Large intestine (tissue), 3 donors: ENCODE data around the gene CHST11. TPM values are rescaled to one million over a fixed set of nuclear protein-coding genes. Genes with fewer than 3 reads are reported as not detected.

ENCODE experiments used
- DNase-seq, 2 donors: peaks; one replicate each; pipeline versions ENCODE4 v3.0.0 to v3.0.0-alpha.2; 2013
- H3K27ac ChIP-seq: one replicate; pipeline ENCODE4 v1.5.1; 2013; ENCODE audit warnings: low read length
- H3K27me3 ChIP-seq: 2 replicates; pipeline ENCODE4 v1.6.1; 2013; ENCODE audit warnings: low read length; ENCODE audit not compliant: control insufficient read depth, insufficient read depth
- H3K36me3 ChIP-seq: 2 replicates; pipeline ENCODE4 v1.6.1; 2013; ENCODE audit warnings: low read length; ENCODE audit not compliant: control insufficient read depth, insufficient read depth
- H3K4me1 ChIP-seq: one replicate; pipeline ENCODE4 v1.6.1; 2013; ENCODE audit warnings: low read length; ENCODE audit not compliant: control insufficient read depth, insufficient read depth
- H3K4me3 ChIP-seq: one replicate; pipeline ENCODE4 v1.5.1; 2013; ENCODE audit warnings: low read length
- H3K9me3 ChIP-seq: one replicate; pipeline ENCODE4 v1.6.1; 2013; ENCODE audit warnings: mild to moderate bottlenecking, low read depth, low read length, moderate library complexity; ENCODE audit not compliant: control insufficient read depth
- WGBS: methylation state at CpG from one replicate; pipeline ENCODE4 v1.1.5; 2013; ENCODE audit warnings: low lambda C conversion rate; ENCODE audit not compliant: insufficient coverage; 5-methylcytosine and 5-hydroxymethylcytosine counted together
- polyA plus RNA-seq: library from polyadenylated mRNA; unstranded; fragments of 120-200 nt; gene quantifications from one replicate; pipeline ENCODE4 v1.2.1, GENCODE V29; 2013

The CHST11 gene
- polyA plus RNA-seq, 1 donor, result 5.9 TPM

DNA sequence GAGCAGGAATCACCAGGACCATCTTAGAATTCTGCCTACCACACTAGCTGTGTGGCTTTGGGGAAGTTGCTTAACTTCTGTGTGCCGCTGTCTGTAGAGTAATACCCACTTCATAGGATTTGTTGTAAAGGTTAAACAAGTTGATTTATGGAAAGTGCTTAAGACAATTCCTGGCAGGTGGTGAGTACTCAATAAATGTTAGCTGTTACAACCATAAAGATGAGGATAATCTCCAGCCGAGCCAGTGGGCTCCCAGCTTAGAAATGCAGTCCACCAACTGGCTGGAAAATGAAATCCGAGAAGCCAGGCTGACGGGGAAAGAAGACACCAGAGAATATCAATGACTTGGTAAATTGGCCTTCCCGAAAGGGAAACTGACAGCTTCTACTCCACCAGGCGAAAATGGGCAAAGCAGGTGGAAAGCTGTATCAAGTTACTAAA, 173.5 kb downstream of the CHST11 start:
- H3K27ac ChIP-seq, result no peak overlapping the region
- no peaks in the 10 kb centered on the region for H3K36me3 ChIP-seq
- no CpG with 5 or more reads among the region's 6 CpGs for WGBS
- no peaks in the 10 kb centered on the region for H3K27me3 ChIP-seq
- no peaks in the 10 kb centered on the region for H3K4me1 ChIP-seq
- no peak overlapping the region for H3K4me3 ChIP-seq
- H3K9me3 ChIP-seq, result no peaks in the 10 kb centered on the region
- DNase-seq, result no peak

DNA sequence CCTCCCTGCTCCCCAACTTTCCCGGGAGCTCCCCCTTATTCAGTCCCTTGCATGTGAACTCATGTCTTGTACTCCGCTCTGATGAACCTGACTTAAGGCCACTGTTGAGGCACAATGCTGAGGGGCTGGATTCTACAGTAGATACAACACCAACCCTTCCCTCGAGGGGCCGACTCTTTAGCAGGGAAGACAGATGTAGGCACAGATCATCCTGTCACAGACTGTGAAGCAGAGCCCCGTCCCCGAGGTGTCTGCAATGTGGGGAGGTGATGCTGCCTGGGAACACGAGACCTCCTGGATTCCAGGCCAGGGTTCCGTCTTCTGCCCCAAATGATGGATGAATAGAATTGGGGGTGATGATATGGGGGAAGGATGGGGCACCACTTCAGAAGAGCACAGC, 175.1 kb downstream of the CHST11 start:
- no peaks in the 10 kb centered on the region for H3K9me3 ChIP-seq
- H3K4me1 ChIP-seq, result no peaks in the 10 kb centered on the region
- no peaks in the 10 kb centered on the region for H3K36me3 ChIP-seq
- no CpG with 5 or more reads among the region's 8 CpGs for WGBS
- H3K27me3 ChIP-seq, result no peaks in the 10 kb centered on the region
- no peak overlapping the region for H3K27ac ChIP-seq
- no peak overlapping the region for H3K4me3 ChIP-seq
- DNase-seq, result no peak

DNA sequence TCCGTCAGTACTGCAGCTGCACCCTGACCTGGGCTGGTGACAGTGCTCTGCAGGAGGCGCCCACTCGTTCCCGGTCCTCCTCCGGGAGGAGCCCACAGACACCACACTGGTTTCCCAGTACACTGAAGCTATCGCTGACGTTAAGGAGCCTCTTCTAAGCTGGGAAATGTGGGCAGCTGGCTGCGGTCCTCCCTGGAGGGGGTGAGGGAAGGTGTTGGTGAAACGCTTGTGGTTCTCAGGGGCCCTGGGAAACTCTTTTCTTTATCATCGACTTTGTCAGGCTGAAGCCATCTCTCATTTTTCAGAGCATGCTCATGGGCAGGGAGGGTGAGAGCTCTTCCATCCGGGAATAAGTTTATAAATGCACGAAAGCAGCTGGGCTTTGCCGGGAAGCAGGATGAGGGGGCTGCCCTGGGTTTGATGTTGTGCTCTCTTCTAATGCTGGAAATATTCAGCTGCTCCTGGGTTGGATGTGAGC, 176.0 kb downstream of the CHST11 start:
- H3K27me3 ChIP-seq, result no peaks in the 10 kb centered on the region
- no peaks in the 10 kb centered on the region for H3K4me1 ChIP-seq
- H3K36me3 ChIP-seq, result no peaks in the 10 kb centered on the region
- no peak overlapping the region for H3K4me3 ChIP-seq
- WGBS, result no CpG with 5 or more reads among the region's 13 CpGs
- no peak overlapping the region for H3K27ac ChIP-seq
- no peak for DNase-seq
- no peaks in the 10 kb centered on the region for H3K9me3 ChIP-seq

- Histone ChIP-seq H3K36me3 (no peaks in the 10 kb centered on the region), H3K9me3 (no peaks in the 10 kb centered on the region), H3K27ac (no peak overlapping the region), H3K27me3 (no peaks in the 10 kb centered on the region), H3K4me3 (no peak overlapping the region), H3K4me1 (no peaks in the 10 kb centered on the region)
- no CpG with 5 or more reads among the region's 4 CpGs for WGBS
- DNase-seq, result no peak
Measured at GRCh38 chr12:104634044-104634443, 177.3 kb downstream of the CHST11 start.

- no peak for DNase-seq
- Histone ChIP-seq H3K4me3 (no peak overlapping the region), H3K4me1 (no peaks in the 10 kb centered on the region), H3K27me3 (no peaks in the 10 kb centered on the region), H3K36me3 (no peaks in the 10 kb centered on the region), H3K9me3 (no peaks in the 10 kb centered on the region), H3K27ac (no peak overlapping the region)
- WGBS, result no CpG with 5 or more reads among the region's 3 CpGs
Measured at GRCh38 chr12:104634852-104635251, 178.1 kb downstream of the CHST11 start.

GRCh38 chr12:104635607-104636343, 179.0 kb downstream of the CHST11 start:
- Histone ChIP-seq H3K4me1 (no peaks in the 10 kb centered on the region), H3K27ac (no peak overlapping the region), H3K4me3 (no peak overlapping the region), H3K27me3 (no peaks in the 10 kb centered on the region), H3K36me3 (no peaks in the 10 kb centered on the region), H3K9me3 (no peaks in the 10 kb centered on the region)
- DNase-seq, result no peak
- WGBS, result 100% methylated on average over 2 of the region's 6 CpGs

- Histone ChIP-seq H3K27ac (no peak overlapping the region), H3K36me3 (no peaks in the 10 kb centered on the region), H3K9me3 (no peaks in the 10 kb centered on the region), H3K4me1 (no peaks in the 10 kb centered on the region), H3K4me3 (no peak overlapping the region), H3K27me3 (no peaks in the 10 kb centered on the region)
- DNase-seq, result no peak
- no CpG with 5 or more reads among the region's 2 CpGs for WGBS
Measured at GRCh38 chr12:104636496-104636895, 179.7 kb downstream of the CHST11 start.

DNA sequence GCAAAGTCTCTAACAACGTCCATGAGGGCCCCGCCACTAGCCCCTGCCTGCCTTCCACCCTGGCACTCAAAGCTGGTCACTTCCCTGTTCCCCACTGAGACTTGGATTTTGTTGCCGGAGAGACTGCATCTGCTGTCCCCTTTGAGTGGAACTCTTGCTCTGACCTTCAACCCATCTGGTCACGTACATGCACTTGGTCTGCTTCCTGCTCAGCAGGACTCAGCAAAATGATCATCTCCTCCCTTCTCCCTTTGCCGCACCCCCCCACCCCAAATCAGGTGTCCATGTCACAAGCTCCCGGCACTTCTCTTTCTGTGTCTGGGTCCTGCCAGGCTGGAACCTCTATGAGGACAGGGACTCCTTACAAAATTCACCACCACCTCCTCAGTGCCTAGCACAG, 180.9 kb downstream of the CHST11 start:
- Histone ChIP-seq H3K36me3 (no peaks in the 10 kb centered on the region), H3K4me3 (no peak overlapping the region), H3K4me1 (no peaks in the 10 kb centered on the region), H3K9me3 (no peaks in the 10 kb centered on the region), H3K27me3 (no peaks in the 10 kb centered on the region), H3K27ac (no peak overlapping the region)
- no peak for DNase-seq
- no CpG with 5 or more reads among the region's 6 CpGs for WGBS

DNA sequence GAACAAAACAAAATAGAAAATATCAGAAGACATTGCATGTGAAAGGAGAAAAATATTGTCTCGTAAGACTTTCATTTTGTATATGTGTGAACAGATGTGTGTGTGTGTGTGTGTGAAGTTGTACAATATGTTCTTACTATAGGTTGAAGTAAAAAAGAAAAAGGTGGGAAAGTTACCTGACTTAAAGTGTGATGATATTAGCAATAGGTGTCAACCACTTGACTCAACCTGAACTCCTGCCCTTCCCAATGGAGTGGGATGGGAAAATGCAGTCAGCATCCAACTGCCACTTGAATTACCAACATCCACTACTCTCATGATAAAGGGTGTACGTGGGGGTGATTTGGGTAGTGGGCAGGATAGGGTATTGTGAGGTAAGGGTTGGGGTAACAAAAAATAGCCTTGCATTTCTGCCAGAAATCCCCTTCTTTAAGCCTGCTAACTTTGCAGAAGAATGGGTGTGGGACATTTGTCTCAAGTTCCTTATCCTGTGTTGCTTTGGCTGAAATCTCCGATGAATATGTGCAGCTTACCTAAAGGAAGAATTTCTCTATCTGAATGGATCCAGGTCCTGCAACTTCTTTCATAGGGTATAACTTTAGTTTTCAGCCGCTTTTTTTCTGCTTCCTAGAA, 181.6 kb downstream of the CHST11 start:
- DNase-seq, result no peak
- Histone ChIP-seq H3K4me1 (no peaks in the 10 kb centered on the region), H3K27ac (no peak overlapping the region), H3K4me3 (no peak overlapping the region), H3K27me3 (no peaks in the 10 kb centered on the region), H3K36me3 (no peaks in the 10 kb centered on the region), H3K9me3 (no peaks in the 10 kb centered on the region)
- WGBS, result 100% methylated on average over 2 of the region's 4 CpGs

- H3K27ac ChIP-seq, result no peak overlapping the region
- no peaks in the 10 kb centered on the region for H3K4me1 ChIP-seq
- no CpG with 5 or more reads among the region's 3 CpGs for WGBS
- H3K9me3 ChIP-seq, result no peaks in the 10 kb centered on the region
- H3K36me3 ChIP-seq, result no peaks in the 10 kb centered on the region
- no peaks in the 10 kb centered on the region for H3K27me3 ChIP-seq
- DNase-seq, result no peak
- H3K4me3 ChIP-seq, result no peak overlapping the region
Measured at GRCh38 chr12:104638851-104639240, 182.1 kb downstream of the CHST11 start.

- no peak overlapping the region for H3K4me3 ChIP-seq
- H3K27ac ChIP-seq, result no peak overlapping the region
- H3K27me3 ChIP-seq, result no peaks in the 10 kb centered on the region
- H3K36me3 ChIP-seq, result no peaks in the 10 kb centered on the region
- no peak for DNase-seq
- no peaks in the 10 kb centered on the region for H3K4me1 ChIP-seq
- no peaks in the 10 kb centered on the region for H3K9me3 ChIP-seq
- no CpG with 5 or more reads among the region's 1 CpG for WGBS
Measured at GRCh38 chr12:104640956-104641355, 184.2 kb downstream of the CHST11 start.
